H9 (cell line): ENCODE measurements around the gene BMPR1A. TPM values are rescaled to one million over a fixed set of nuclear protein-coding genes. Genes with fewer than 3 reads are reported as not detected.
A peak's percentile ranks its signal among the peaks of the same experiment; 100 is the strongest.

ENCODE experiments used
- DNase-seq: peaks from one replicate; pipeline ENCODE4 v3.0.0-alpha.2; 2017
- H2AFZ ChIP-seq: one replicate; pipeline ENCODE4 v1.6.1; 2013; ENCODE audit warnings: mild to moderate bottlenecking, low read length, control low read depth, moderate library complexity
- H2AK5ac ChIP-seq: 2 replicates; pipeline ENCODE4 v1.6.1; 2013; ENCODE audit warnings: low read length, control low read depth, mixed read lengths; ENCODE audit not compliant: insufficient read length
- H2BK120ac ChIP-seq: one replicate; pipeline ENCODE4 v1.6.1; 2013; ENCODE audit warnings: low read depth, mild to moderate bottlenecking, low read length, control low read depth, inconsistent platforms; ENCODE audit not compliant: poor library complexity, severe bottlenecking
- H2BK12ac ChIP-seq: 2 replicates; pipeline ENCODE4 v1.6.1; 2013; ENCODE audit warnings: low read length, control low read depth, mixed read lengths, low read depth; ENCODE audit not compliant: insufficient read length
- H2BK15ac ChIP-seq: 2 replicates; pipeline ENCODE4 v1.6.1; 2013; ENCODE audit warnings: low read depth, low read length, control low read depth
- H2BK20ac ChIP-seq: one replicate; pipeline ENCODE4 v1.6.1; 2013; ENCODE audit warnings: low read depth, mild to moderate bottlenecking, low read length, control low read depth, inconsistent platforms; ENCODE audit not compliant: poor library complexity, severe bottlenecking
- H2BK5ac ChIP-seq: 2 replicates; pipeline ENCODE4 v1.6.1; 2013; ENCODE audit warnings: low read length, control low read depth, mixed read lengths; ENCODE audit not compliant: insufficient read length
- H3K14ac ChIP-seq: 2 replicates; pipeline ENCODE4 v1.6.1; 2013; ENCODE audit warnings: low read length, control low read depth; ENCODE audit not compliant: insufficient read depth
- H3K18ac ChIP-seq: 2 replicates; pipeline ENCODE4 v1.6.1; 2013; ENCODE audit warnings: low read depth, mild to moderate bottlenecking, mixed read lengths, low read length, control low read depth; ENCODE audit not compliant: insufficient read length
- H3K23ac ChIP-seq: 2 replicates; pipeline ENCODE4 v1.6.1; 2013; ENCODE audit warnings: low read length, control low read depth, mixed read lengths, low read depth; ENCODE audit not compliant: insufficient read length
- H3K23me2 ChIP-seq: 2 replicates; pipeline ENCODE4 v1.6.1; 2013; ENCODE audit warnings: low read depth, mild to moderate bottlenecking, mixed read lengths, low read length, control low read depth; ENCODE audit not compliant: insufficient read length, poor library complexity, severe bottlenecking
- H3K27ac ChIP-seq: 2 replicates; pipeline ENCODE4 v1.5.1; 2013; ENCODE audit warnings: low read length, control low read depth, mixed read lengths, low read depth; ENCODE audit not compliant: insufficient read length
- H3K27me3 ChIP-seq: 2 replicates; pipeline ENCODE4 v1.6.1; 2013; ENCODE audit warnings: low read length, control low read depth, inconsistent platforms; ENCODE audit not compliant: insufficient read depth
- H3K4ac ChIP-seq: 2 replicates; pipeline ENCODE4 v1.6.1; 2013; ENCODE audit warnings: low read depth, mild to moderate bottlenecking, control low read depth, inconsistent platforms, low read length, moderate library complexity
- H3K4me1 ChIP-seq: 2 replicates; pipeline ENCODE4 v1.6.1; 2013; ENCODE audit warnings: low read length, control low read depth, inconsistent platforms; ENCODE audit not compliant: insufficient read depth
- H3K4me2 ChIP-seq: 2 replicates; pipeline ENCODE4 v1.6.1; 2013; ENCODE audit warnings: low read length, control low read depth, mixed read lengths; ENCODE audit not compliant: insufficient read length, insufficient read depth
- H3K56ac ChIP-seq: 2 replicates; pipeline ENCODE4 v1.6.1; 2013; ENCODE audit warnings: low read depth, mild to moderate bottlenecking, mixed read lengths, low read length, control low read depth; ENCODE audit not compliant: insufficient read length
- H3K79me1 ChIP-seq: 2 replicates; pipeline ENCODE4 v1.6.1; 2013; ENCODE audit warnings: low read depth, mild to moderate bottlenecking, moderate library complexity, low read length, control low read depth, inconsistent platforms; ENCODE audit not compliant: insufficient read depth, poor library complexity, severe bottlenecking
- H3K79me2 ChIP-seq: 2 replicates; pipeline ENCODE4 v1.6.1; 2013; ENCODE audit warnings: low read length, control low read depth, inconsistent platforms; ENCODE audit not compliant: insufficient read depth
- H3K9ac ChIP-seq: 2 replicates; pipeline ENCODE4 v1.6.1; 2013; ENCODE audit warnings: low read length, control low read depth, mixed read lengths; ENCODE audit not compliant: insufficient read length; ENCODE audit errors: extremely low read depth
- H3K9me3 ChIP-seq: one replicate; pipeline ENCODE4 v1.6.1; 2013; ENCODE audit warnings: low read depth, low read length, inconsistent platforms; ENCODE audit not compliant: control insufficient read depth
- H3T11ph ChIP-seq: one replicate; pipeline ENCODE4 v1.6.1; 2013; ENCODE audit warnings: mild to moderate bottlenecking, low read length, control low read depth, inconsistent platforms
- H4K20me1 ChIP-seq: one replicate; pipeline ENCODE4 v1.6.1; 2013; ENCODE audit not compliant: control insufficient read depth, insufficient read length, insufficient read depth
- H4K5ac ChIP-seq: 2 replicates; pipeline ENCODE4 v1.6.1; 2013; ENCODE audit warnings: low read depth, mild to moderate bottlenecking, mixed read lengths, low read length, control low read depth; ENCODE audit not compliant: insufficient read length
- H4K8ac ChIP-seq: replicated peaks from 2 replicates; pipeline ENCODE4 v1.6.1; 2013; ENCODE audit warnings: low read length, control low read depth, mixed read lengths, low read depth; ENCODE audit not compliant: insufficient read length
- H4K91ac ChIP-seq: 2 replicates; pipeline ENCODE4 v1.6.1; 2013; ENCODE audit warnings: low read depth, mild to moderate bottlenecking, moderate library complexity, mixed read lengths, low read length, control low read depth; ENCODE audit not compliant: insufficient read length
- H3K27ac Mint-ChIP-seq, 3 experiments: 2 replicates in 2 of 3; 3 replicates in 1 of 3; pipeline ENCODE4 v1.8.0; 2020 to 2021; ENCODE audit warnings: mixed read lengths in 3 of 3, mild to moderate bottlenecking in 1 of 3, moderate library complexity in 1 of 3
- H3K27me3 Mint-ChIP-seq: 2 replicates; pipeline ENCODE4 v1.8.0; 2021; ENCODE audit warnings: low read depth, mild to moderate bottlenecking, moderate library complexity, mixed read lengths
- H3K36me3 Mint-ChIP-seq, 3 experiments: 2 replicates in 2 of 3; 3 replicates in 1 of 3; pipeline ENCODE4 v1.8.0; 2020 to 2021; ENCODE audit warnings: low read depth in 3 of 3, mixed read lengths in 3 of 3; ENCODE audit not compliant: insufficient read depth in 1 of 3
- H3K4me1 Mint-ChIP-seq, 2 experiments: 2 replicates each; pipeline ENCODE4 v1.8.0; 2020; ENCODE audit warnings: mixed read lengths in 2 of 2
- H3K4me3 Mint-ChIP-seq, 2 experiments: 2 replicates in 1 of 2; 3 replicates in 1 of 2; pipeline ENCODE4 v1.8.0; 2020 to 2021; ENCODE audit warnings: mild to moderate bottlenecking in 2 of 2, mixed read lengths in 2 of 2, moderate library complexity in 1 of 2
- H3K9me3 Mint-ChIP-seq, 2 experiments: 2 replicates in 1 of 2; 3 replicates in 1 of 2; pipeline ENCODE4 v1.8.0; 2020; ENCODE audit warnings: mild to moderate bottlenecking in 2 of 2, mixed read lengths in 2 of 2, moderate library complexity in 1 of 2
- WGBS: extraction: QIAGEN DNeasy Blood & Tissue Kit; methylation state at CpG from one replicate; pipeline ENCODE4 v1.1.7; 2013; ENCODE audit warnings: missing lambda C conversion rate, low lambda C conversion rate, mixed read lengths; ENCODE audit not compliant: insufficient read length; ENCODE audit errors: extremely low coverage; 5-methylcytosine and 5-hydroxymethylcytosine counted together
- total RNA-seq: library from RNA; stranded (reverse); gene quantifications from 2 replicates; pipeline ENCODE4 v1.2.1, GENCODE V29; 2021
- TF ChIP-seq, protein P1 (sequence below): fragments of 200-600 bp; sonication (generic); conservative IDR thresholded peaks from 3 replicates; pipeline ENCODE4 v1.8.0; 2021; ENCODE audit warnings: antibody characterized with exemption, mild to moderate bottlenecking

The BMPR1A gene
- total RNA-seq, 1 experiment from 2014 or later = 138 TPM

DNA sequence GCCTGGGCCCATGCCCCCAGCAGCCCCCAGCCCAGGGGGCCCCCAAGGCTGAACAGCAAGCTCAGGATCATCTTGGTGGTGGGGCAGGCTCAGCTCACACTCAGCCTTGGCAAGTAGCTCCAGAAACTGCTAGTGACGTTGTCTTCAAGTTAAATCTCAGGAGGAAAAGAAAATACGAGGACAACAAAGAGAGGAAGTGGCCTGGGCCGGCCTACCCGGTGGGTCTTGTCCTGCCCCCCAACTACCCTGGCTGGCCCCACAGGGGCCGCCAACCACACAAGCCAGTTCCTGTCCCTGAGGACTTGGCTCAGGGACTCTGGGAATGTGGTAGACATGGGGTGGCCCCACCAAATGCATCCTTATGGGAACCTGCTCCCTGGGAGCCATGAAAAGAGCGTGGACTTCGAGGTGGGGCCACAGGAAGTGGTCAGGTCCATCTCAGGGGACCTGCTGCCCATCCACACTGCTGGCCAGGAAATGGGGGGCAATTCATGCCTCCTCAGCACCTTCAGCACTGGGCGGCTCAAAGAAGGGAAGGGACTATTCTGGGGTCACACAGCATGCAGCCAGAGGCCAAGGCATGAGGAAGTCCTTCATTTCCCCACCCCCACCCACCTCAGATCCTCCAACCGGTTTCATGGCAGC is 201.2 kb downstream of the BMPR1A start, which contains the start of gene MMRN2:
TSS of gene MMRN2 (minus strand) at position 145 of the 645 bp plus-strand sequence. CDS start at position 71, 74 bp downstream.
- H3K27me3 ChIP-seq = no peaks in the 10 kb centered on the region
- H3K23ac ChIP-seq = no peak within 1 kb of the TSS
- no peak within 1 kb of the TSS for H2BK20ac ChIP-seq
- H3K56ac ChIP-seq = no peak within 1 kb of the TSS
- no peak within 1 kb of the TSS for H3K27ac ChIP-seq
- no peak within 1 kb of the TSS; a peak in 4 of 7 replicates for H3K27ac Mint-ChIP-seq
- H3K4me3 Mint-ChIP-seq = no peak within 1 kb of the TSS; a peak in 2 of 5 replicates
- H2BK12ac ChIP-seq = no peak within 1 kb of the TSS
- H3K4me1 Mint-ChIP-seq = peaks cover 48 to 55% of the 10 kb centered on the region in 2 experiments
- H4K8ac ChIP-seq = no peak within 1 kb of the TSS
- H4K5ac ChIP-seq = no peak within 1 kb of the TSS
- no peak within 1 kb of the TSS for H3K4me2 ChIP-seq
- H3K4me1 ChIP-seq = peaks cover 11% of the 10 kb centered on the region; the same call in 1 of the 2 replicates
- no peaks in the 10 kb centered on the region for H3K79me1 ChIP-seq
- H3K79me2 ChIP-seq = no peaks in the 10 kb centered on the region
- no peaks in the 10 kb centered on the region for H3K9me3 ChIP-seq
- no peak within 1 kb of the TSS for H4K91ac ChIP-seq
- peaks cover 9 to 13% of the 10 kb centered on the region in 2 experiments for H3K9me3 Mint-ChIP-seq
- no peak within 1 kb of the TSS for H3K4ac ChIP-seq
- H2BK120ac ChIP-seq = no peak within 1 kb of the TSS
- no CpG with 5 or more reads among the region's 9 CpGs for WGBS
- no peak within 1 kb of the TSS for H2AK5ac ChIP-seq
- no peaks in the 10 kb centered on the region for H3K23me2 ChIP-seq
- H2BK5ac ChIP-seq = no peak within 1 kb of the TSS
- peak; percentile 28 for DNase-seq
- H3K18ac ChIP-seq = no peak within 1 kb of the TSS
- H3K9ac ChIP-seq = no peak within 1 kb of the TSS
- H2BK15ac ChIP-seq = no peak within 1 kb of the TSS
- peaks cover 1% of the 10 kb centered on the region for H3K27me3 Mint-ChIP-seq
- no peak within 1 kb of the TSS for H2AFZ ChIP-seq
- no peak within 1 kb of the TSS for H3T11ph ChIP-seq
- no peaks in the 10 kb centered on the region for H4K20me1 ChIP-seq
- peaks cover 5 to 13% (median 8%) of the 10 kb centered on the region in 3 experiments for H3K36me3 Mint-ChIP-seq
- peak within 1 kb of the TSS; percentile 35 for H3K14ac ChIP-seq
- TF ChIP-seq, protein P1, sequence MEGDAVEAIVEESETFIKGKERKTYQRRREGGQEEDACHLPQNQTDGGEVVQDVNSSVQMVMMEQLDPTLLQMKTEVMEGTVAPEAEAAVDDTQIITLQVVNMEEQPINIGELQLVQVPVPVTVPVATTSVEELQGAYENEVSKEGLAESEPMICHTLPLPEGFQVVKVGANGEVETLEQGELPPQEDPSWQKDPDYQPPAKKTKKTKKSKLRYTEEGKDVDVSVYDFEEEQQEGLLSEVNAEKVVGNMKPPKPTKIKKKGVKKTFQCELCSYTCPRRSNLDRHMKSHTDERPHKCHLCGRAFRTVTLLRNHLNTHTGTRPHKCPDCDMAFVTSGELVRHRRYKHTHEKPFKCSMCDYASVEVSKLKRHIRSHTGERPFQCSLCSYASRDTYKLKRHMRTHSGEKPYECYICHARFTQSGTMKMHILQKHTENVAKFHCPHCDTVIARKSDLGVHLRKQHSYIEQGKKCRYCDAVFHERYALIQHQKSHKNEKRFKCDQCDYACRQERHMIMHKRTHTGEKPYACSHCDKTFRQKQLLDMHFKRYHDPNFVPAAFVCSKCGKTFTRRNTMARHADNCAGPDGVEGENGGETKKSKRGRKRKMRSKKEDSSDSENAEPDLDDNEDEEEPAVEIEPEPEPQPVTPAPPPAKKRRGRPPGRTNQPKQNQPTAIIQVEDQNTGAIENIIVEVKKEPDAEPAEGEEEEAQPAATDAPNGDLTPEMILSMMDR = no peak
